AG10803 (cell line): ENCODE results near the gene OR2C3.
"Not testable (repeated sequence)": the region's sequence is repeated elsewhere in the genome, so short reads cannot be mapped to it uniquely, and the experiment has no call there.

Experiments
- DNase-seq: peaks from one replicate; pipeline ENCODE4 v3.0.0; 2010; ENCODE audit warnings: low read depth
- H3K4me3 ChIP-seq: 2 replicates; pipeline ENCODE4 v1.5.1; 2011; ENCODE audit warnings: mild to moderate bottlenecking, low read length, control low read depth
- TF ChIP-seq, protein P1 (sequence below): conservative IDR thresholded peaks from 2 replicates; pipeline ENCODE4 v1.5.1; 2011; ENCODE audit warnings: mild to moderate bottlenecking, low read length, control low read depth, inconsistent platforms

The OR2C3 gene

DNA sequence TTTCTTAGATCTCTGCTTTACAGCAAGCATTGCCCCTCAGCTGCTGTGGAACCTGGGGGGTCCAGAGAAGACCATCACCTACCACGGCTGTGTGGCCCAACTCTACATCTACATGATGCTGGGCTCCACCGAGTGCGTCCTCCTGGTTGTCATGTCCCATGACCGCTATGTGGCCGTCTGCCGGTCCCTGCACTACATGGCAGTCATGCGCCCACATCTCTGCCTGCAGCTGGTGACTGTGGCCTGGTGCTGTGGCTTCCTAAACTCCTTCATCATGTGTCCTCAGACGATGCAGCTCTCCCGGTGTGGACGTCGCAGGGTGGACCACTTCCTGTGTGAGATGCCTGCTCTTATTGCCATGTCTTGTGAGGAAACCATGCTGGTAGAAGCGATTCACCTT lies 44.9 kb downstream of the OR2C3 start:
- H3K4me3 ChIP-seq: no peak overlapping the region
- DNase-seq: no peak
- TF ChIP-seq, protein P1, sequence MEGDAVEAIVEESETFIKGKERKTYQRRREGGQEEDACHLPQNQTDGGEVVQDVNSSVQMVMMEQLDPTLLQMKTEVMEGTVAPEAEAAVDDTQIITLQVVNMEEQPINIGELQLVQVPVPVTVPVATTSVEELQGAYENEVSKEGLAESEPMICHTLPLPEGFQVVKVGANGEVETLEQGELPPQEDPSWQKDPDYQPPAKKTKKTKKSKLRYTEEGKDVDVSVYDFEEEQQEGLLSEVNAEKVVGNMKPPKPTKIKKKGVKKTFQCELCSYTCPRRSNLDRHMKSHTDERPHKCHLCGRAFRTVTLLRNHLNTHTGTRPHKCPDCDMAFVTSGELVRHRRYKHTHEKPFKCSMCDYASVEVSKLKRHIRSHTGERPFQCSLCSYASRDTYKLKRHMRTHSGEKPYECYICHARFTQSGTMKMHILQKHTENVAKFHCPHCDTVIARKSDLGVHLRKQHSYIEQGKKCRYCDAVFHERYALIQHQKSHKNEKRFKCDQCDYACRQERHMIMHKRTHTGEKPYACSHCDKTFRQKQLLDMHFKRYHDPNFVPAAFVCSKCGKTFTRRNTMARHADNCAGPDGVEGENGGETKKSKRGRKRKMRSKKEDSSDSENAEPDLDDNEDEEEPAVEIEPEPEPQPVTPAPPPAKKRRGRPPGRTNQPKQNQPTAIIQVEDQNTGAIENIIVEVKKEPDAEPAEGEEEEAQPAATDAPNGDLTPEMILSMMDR: no peak

DNA sequence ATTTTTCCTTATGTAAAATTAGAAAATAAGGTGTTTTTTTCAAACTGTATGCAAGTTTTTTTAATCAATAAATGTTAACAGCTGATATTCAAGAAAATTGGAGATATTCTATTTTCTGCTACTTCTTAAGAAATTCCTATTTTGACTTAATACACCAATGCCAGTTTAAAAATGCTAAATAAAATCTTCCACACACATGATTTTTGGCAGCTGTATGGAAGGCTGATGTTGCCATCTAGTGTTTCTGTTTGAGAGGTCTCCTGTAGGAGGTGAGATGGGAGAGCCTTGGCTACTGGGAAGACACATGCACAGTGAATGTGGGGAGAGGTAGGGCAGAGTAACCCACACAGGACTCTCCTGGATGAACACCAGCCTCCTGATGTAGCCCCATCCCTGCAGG lies 49.2 kb downstream of the OR2C3 start:
- H3K4me3 ChIP-seq: no peak overlapping the region
- TF ChIP-seq, protein P1: peak; percentile 41
- DNase-seq: peak; percentile 19

DNA sequence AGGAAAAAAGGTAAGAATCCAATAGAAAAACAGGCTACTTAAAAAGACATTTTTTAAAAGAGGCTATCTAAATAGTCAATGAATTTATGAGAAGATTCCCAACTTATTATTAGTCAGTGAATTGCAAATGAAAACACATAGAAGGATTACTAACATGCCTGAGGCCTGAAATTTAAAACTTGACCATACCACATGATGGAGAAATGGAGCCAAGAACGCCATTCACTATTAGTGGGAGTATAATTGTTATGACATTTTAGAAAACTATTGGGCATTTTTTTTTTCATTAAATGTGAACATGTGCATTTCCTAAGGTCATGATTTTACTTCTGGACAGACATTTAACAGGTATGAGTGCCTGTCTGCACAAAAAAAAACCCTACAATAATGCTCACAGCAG lies 53.5 kb downstream of the OR2C3 start:
- H3K4me3 ChIP-seq: no peak overlapping the region
- TF ChIP-seq, protein P1: no peak
- DNase-seq: no peak

DNA sequence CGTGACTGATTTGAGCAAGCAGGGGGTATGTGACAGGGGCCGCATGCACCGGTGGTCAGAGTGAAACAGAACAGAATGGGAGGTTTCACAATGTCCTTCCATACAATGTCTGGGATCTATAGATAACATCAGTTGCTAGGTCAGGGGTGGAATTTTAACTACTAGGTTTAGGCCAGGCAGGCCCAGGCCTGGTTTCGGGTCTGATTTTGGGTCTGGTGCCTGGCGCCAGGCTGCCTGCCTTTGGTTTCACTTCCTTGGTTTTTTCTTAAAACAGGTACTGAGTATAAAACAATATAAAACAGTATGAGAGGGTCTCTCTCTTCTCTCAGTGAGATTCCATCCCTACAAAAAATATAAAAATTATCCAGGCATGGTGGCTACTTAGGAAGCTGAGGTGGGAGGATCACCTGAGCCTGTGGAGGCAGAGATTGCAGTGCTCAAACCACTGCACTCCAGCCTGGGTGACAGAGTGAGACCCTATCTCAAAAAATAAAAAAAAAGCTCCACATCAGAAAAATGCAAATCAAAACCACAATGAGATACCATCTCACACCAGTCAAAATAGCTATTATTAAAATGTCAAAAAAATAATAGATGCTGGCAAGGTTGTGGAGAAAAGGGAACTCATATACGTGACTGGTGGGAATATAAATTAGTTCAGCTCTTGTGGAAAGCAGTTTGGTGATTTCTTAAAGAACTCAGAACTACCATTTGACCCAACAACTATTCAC lies 59.7 kb downstream of the OR2C3 start:
- DNase-seq, H3K4me3 ChIP-seq: not testable (repeated sequence)

DNA sequence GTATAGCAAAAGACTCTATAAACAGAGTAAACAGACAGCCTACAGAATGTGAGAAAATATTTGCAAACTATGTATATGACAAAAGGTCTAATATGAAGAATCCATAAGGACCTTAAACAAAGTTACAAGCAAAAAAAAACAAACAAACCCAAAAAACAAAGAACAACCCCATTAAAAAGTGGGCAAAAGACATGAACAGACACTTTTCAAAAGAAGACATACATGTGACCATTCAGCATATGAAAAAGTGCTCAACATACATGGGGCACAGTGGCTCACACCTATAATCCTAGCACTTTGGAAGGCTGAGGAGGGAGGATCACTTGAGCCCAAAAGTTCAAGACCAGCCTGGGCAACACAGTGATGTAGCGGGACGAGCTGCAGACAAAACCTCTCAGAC lies 60.4 kb downstream of the OR2C3 start:
- H3K4me3 ChIP-seq: no peak overlapping the region
- no peak for DNase-seq
- TF ChIP-seq, protein P1: no peak
